ENCODE results near the gene ITPRIPL1. TPM values are rescaled to one million over a fixed set of nuclear protein-coding genes. Genes with fewer than 3 reads are reported as not detected.
"Not testable (repeated sequence)": the region's sequence is repeated elsewhere in the genome, so short reads cannot be mapped to it uniquely, and the experiment has no call there.

Gene ITPRIPL1
- total and polyA plus RNA-seq, 2 of the 4 experiments (the other 2 are of a cell fraction): 0.84 to 1.1 TPM

DNA sequence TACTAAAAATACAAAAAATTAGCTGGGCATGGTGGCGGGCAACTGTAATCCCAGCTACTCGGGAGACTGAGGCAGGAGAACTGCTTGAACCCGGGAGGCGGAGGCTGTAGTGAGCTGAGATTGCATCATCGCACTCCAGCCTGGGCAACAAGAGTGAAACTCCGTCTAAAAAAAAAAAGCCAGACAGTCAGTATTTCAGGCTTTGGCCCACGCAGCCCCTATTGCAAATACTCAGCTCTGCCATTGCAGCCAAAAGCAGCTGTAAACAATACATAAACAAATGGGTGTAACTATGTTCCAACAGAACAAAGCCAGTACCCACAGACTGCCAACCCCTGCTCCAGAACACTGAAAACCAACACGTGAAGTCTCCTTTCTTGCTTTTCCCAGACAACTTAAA, 30.8 kb upstream of the ITPRIPL1 start:
- BruUV-seq (replicated peaks); H2AK5ac ChIP-seq (ENCODE audit: low read depth, low read length); H3K9me1 ChIP-seq (ENCODE audit: insufficient read depth, low read length); H3K4me2 ChIP-seq (ENCODE audit: low read depth, low read length); CTCF ChIA-PET; intact Hi-C loops (cut with micrococcal nuclease); H2BK5ac ChIP-seq (ENCODE audit: low read depth, low read length, poor library complexity, severe bottlenecking); H3K9me3 ChIP-seq (ENCODE audit: control insufficient read depth, insufficient read depth, low read length); H3K18ac ChIP-seq (ENCODE audit: low read depth, low read length); H4K8ac ChIP-seq (ENCODE audit: low read depth in 2 of 2, low read length in 2 of 2); H3K4me3 ChIP-seq (ENCODE audit: insufficient read depth, low read depth, low read length); H4K5ac ChIP-seq (ENCODE audit: low read depth, low read length); H3K79me1 ChIP-seq (ENCODE audit: low read depth in 1 of 2, low read length in 2 of 2); H3K56ac ChIP-seq (ENCODE audit: extremely low read depth, insufficient read depth, low read length); H3K23ac ChIP-seq (ENCODE audit: low read depth, low read length); ATAC-seq (ENCODE audit: low read depth); H3K4ac ChIP-seq (ENCODE audit: low read depth, low read length); H2AK9ac ChIP-seq (replicated peaks; ENCODE audit: low read depth, low read length, poor library complexity); H2BK20ac ChIP-seq (ENCODE audit: low read depth, low read length); H3K9ac ChIP-seq (ENCODE audit: low read depth, low read length); H3K4me1 ChIP-seq (ENCODE audit: control insufficient read depth, insufficient read depth, low read length); H4K20me1 ChIP-seq (ENCODE audit: insufficient read depth, low read length); H2BK120ac ChIP-seq (ENCODE audit: low read depth, low read length); H2BK15ac ChIP-seq (ENCODE audit: low read depth, low read length); H3K27me3 ChIP-seq (ENCODE audit: control insufficient read depth, insufficient read depth, low read length); H3K27ac ChIP-seq (ENCODE audit: insufficient read depth, low read length); in situ Hi-C loops (cut with MboI; ENCODE audit: low sequenced_read_pairs); H4K91ac ChIP-seq (ENCODE audit: insufficient read depth, low read depth, low read length); dilution Hi-C loops (cut with HindIII; ENCODE audit: low sequenced_read_pairs, unreplicated experiment); DNase-seq; H2AFZ ChIP-seq (replicated peaks; ENCODE audit: low read length, poor library complexity); H3K14ac ChIP-seq (replicated peaks; ENCODE audit: low read depth, low read length): not testable (repeated sequence)
- 88% methylated on average over 3 of the region's 8 CpGs; no CpG with 5 or more reads in 1 of the 2 experiments for WGBS, 2 experiments (ENCODE audit: extremely low coverage in 2 of 2, insufficient read length in 1 of 2)
- H3K36me3 ChIP-seq (ENCODE audit: control insufficient read depth, insufficient read depth, low read length): peaks cover 79% of the 10 kb centered on the region
- POLR2A ChIA-PET (ENCODE audit: unreplicated experiment): interaction anchor here (0.7 kb wide), 1 partner anchor 157 kb away, joined by 4 read pairs; no protein-coding TSS in a partner anchor
- TF ChIP-seq CEBPB (IDR thresholded peaks at IDR 0.05; ENCODE audit: low read depth, low read length): 0 out of 2 replicates have a peak, but pooled peaks have one; percentile 4
